ENCODE results near the gene GJC3. TPM values are rescaled to one million over a fixed set of nuclear protein-coding genes. Genes with fewer than 3 reads are reported as not detected.
"Not testable (repeated sequence)": the region's sequence is repeated elsewhere in the genome, so short reads cannot be mapped to it uniquely, and the experiment has no call there.

Gene GJC3
- polyA plus RNA-seq, 2 donors: not detected

GRCh38 chr7:99890348-99890747 is 39.1 kb downstream of the GJC3 start:
- not testable (repeated sequence) for H3K36me3 ChIP-seq (ENCODE audit: control insufficient read depth in 2 of 2, insufficient read depth in 2 of 2, low read length in 1 of 2); H3K4me3 ChIP-seq (ENCODE audit: low read depth in 1 of 2, low read length in 2 of 2); H3K27ac ChIP-seq (ENCODE audit: low read depth in 2 of 2, low read length in 1 of 2); H3K4me1 ChIP-seq (ENCODE audit: control insufficient read depth in 2 of 2, insufficient read depth in 2 of 2, low read length in 1 of 2); H3K9me3 ChIP-seq (ENCODE audit: control insufficient read depth in 2 of 2, insufficient read depth in 1 of 2, low read depth in 1 of 2, low read length in 1 of 2); H3K27me3 ChIP-seq (ENCODE audit: control insufficient read depth in 1 of 2, insufficient read depth in 2 of 2, low read length in 2 of 2)
- 94 to 96% methylated on average over 2 of the region's 2 CpGs for WGBS, 2 donors

GRCh38 chr7:99888366-99888765 is 41.1 kb downstream of the GJC3 start:
- WGBS, 2 donors: 86 to 90% methylated on average over 14 to 27 of the region's 29 CpGs
- H3K27me3 ChIP-seq (ENCODE audit: control insufficient read depth in 1 of 2, insufficient read depth in 2 of 2, low read length in 2 of 2); H3K4me1 ChIP-seq (ENCODE audit: control insufficient read depth in 2 of 2, insufficient read depth in 2 of 2, low read length in 1 of 2); H3K36me3 ChIP-seq (ENCODE audit: control insufficient read depth in 2 of 2, insufficient read depth in 2 of 2, low read length in 1 of 2); H3K9me3 ChIP-seq (ENCODE audit: control insufficient read depth in 2 of 2, insufficient read depth in 1 of 2, low read depth in 1 of 2, low read length in 1 of 2); H3K27ac ChIP-seq (ENCODE audit: low read depth in 2 of 2, low read length in 1 of 2); H3K4me3 ChIP-seq (ENCODE audit: low read depth in 1 of 2, low read length in 2 of 2): not testable (repeated sequence)

- whole genome bisulfite sequencing, 2 donors: 89 to 92% methylated on average over 4 of the region's 4 CpGs
- H3K4me3 ChIP-seq (ENCODE audit: low read depth in 1 of 2, low read length in 2 of 2): no peak overlapping the region
- H3K9me3 ChIP-seq (ENCODE audit: control insufficient read depth in 2 of 2, insufficient read depth in 1 of 2, low read depth in 1 of 2, low read length in 1 of 2): no peaks in the 10 kb centered on the region
- peaks cover 0 to 2% of the 10 kb centered on the region in 2 donors for H3K36me3 ChIP-seq (ENCODE audit: control insufficient read depth in 2 of 2, insufficient read depth in 2 of 2, low read length in 1 of 2)
- H3K27me3 ChIP-seq (ENCODE audit: control insufficient read depth in 1 of 2, insufficient read depth in 2 of 2, low read length in 2 of 2): no peaks in the 10 kb centered on the region
- H3K27ac ChIP-seq (ENCODE audit: low read depth in 2 of 2, low read length in 1 of 2): no peak overlapping the region
- H3K4me1 ChIP-seq (ENCODE audit: control insufficient read depth in 2 of 2, insufficient read depth in 2 of 2, low read length in 1 of 2): no peaks in the 10 kb centered on the region
Observed at GRCh38 chr7:99881370-99881769, 48.0 kb downstream of the GJC3 start.

GRCh38 chr7:99876933-99877332 is 52.5 kb downstream of the GJC3 start, which contains the start of gene OR2AE1:
Gene OR2AE1 (minus strand): TSS chr7:99877033. CDS start chr7:99877033, 0 bp downstream.
- H3K36me3 ChIP-seq (ENCODE audit: control insufficient read depth in 2 of 2, insufficient read depth in 2 of 2, low read length in 1 of 2): peaks cover 0 to 2% of the 10 kb centered on the region in 2 donors
- H3K4me1 ChIP-seq (ENCODE audit: control insufficient read depth in 2 of 2, insufficient read depth in 2 of 2, low read length in 1 of 2): no peaks in the 10 kb centered on the region
- H3K4me3 ChIP-seq (ENCODE audit: low read depth in 1 of 2, low read length in 2 of 2): no peak within 1 kb of the TSS
- WGBS, 2 donors: 83 to 87% methylated on average over 3 of the region's 3 CpGs
- H3K9me3 ChIP-seq (ENCODE audit: control insufficient read depth in 2 of 2, insufficient read depth in 1 of 2, low read depth in 1 of 2, low read length in 1 of 2): no peaks in the 10 kb centered on the region
- H3K27ac ChIP-seq (ENCODE audit: low read depth in 2 of 2, low read length in 1 of 2): no peak within 1 kb of the TSS
- no peaks in the 10 kb centered on the region for H3K27me3 ChIP-seq (ENCODE audit: control insufficient read depth in 1 of 2, insufficient read depth in 2 of 2, low read length in 2 of 2)

- WGBS, 2 donors: 92 to 95% methylated on average over 5 of the region's 5 CpGs
- Histone ChIP-seq H3K36me3 (ENCODE audit: control insufficient read depth in 2 of 2, insufficient read depth in 2 of 2, low read length in 1 of 2) (peaks cover 0 to 2% of the 10 kb centered on the region in 2 donors), H3K9me3 (ENCODE audit: control insufficient read depth in 2 of 2, insufficient read depth in 1 of 2, low read depth in 1 of 2, low read length in 1 of 2) (no peaks in the 10 kb centered on the region), H3K27me3 (ENCODE audit: control insufficient read depth in 1 of 2, insufficient read depth in 2 of 2, low read length in 2 of 2) (no peaks in the 10 kb centered on the region), H3K4me1 (ENCODE audit: control insufficient read depth in 2 of 2, insufficient read depth in 2 of 2, low read length in 1 of 2) (no peaks in the 10 kb centered on the region), H3K27ac (ENCODE audit: low read depth in 2 of 2, low read length in 1 of 2) (no peak overlapping the region), H3K4me3 (ENCODE audit: low read depth in 1 of 2, low read length in 2 of 2) (no peak overlapping the region)
Observed at GRCh38 chr7:99876491-99876890, 52.9 kb downstream of the GJC3 start.

Other genes with a start within 250 kb of the GJC3 start
- gene CYP3A5, start 249.6 kb downstream of the GJC3 start, polyA plus RNA-seq: 10 to 100 TPM; 16.1 to 51.2 TPM
- gene CYP3A7, start 194.4 kb downstream of the GJC3 start, polyA plus RNA-seq: under 1 TPM in 1 of 2 donors, not detected in 1; 0.02 TPM
- gene CYP3A4, start 145.4 kb downstream of the GJC3 start, polyA plus RNA-seq: under 1 TPM; 0.16 to 0.20 TPM
- gene CYP3A43, start 101.6 kb downstream of the GJC3 start, polyA plus RNA-seq: not detected
- gene OR2AE1, start 52.6 kb downstream of the GJC3 start, polyA plus RNA-seq: not detected
- gene TRIM4, start 10.1 kb downstream of the GJC3 start, polyA plus RNA-seq: 10 to 100 TPM in 1 of 2 donors, 1 to 10 TPM in 1; 9.4 to 11.8 TPM
- 1 to 10 TPM; 1.6 to 2.0 TPM for gene AZGP1, start 46.4 kb upstream of the GJC3 start, polyA plus RNA-seq
- 10 to 100 TPM; 10.5 to 25.0 TPM for gene ZKSCAN1, start 86.0 kb upstream of the GJC3 start, polyA plus RNA-seq
- gene ZSCAN21, start 120.2 kb upstream of the GJC3 start, polyA plus RNA-seq: 1 to 10 TPM; 3.8 to 3.9 TPM
- 10 to 100 TPM; 10.4 to 14.6 TPM for gene ZNF3, start 152.1 kb upstream of the GJC3 start, polyA plus RNA-seq
- gene COPS6, start 159.3 kb upstream of the GJC3 start, polyA plus RNA-seq: 100 to 1,000 TPM in 1 of 2 donors, 10 to 100 TPM in 1; 86.7 to 119 TPM
- 10 to 100 TPM; 46.4 to 66.8 TPM for gene MCM7, start 171.8 kb upstream of the GJC3 start, polyA plus RNA-seq
- 10 to 100 TPM; 17.3 to 19.3 TPM for gene AP4M1, start 172.0 kb upstream of the GJC3 start, polyA plus RNA-seq
- 10 to 100 TPM; 23.3 to 29.6 TPM for gene TAF6, start 189.7 kb upstream of the GJC3 start, polyA plus RNA-seq
- 1 to 10 TPM; 5.5 to 5.8 TPM for gene CNPY4, start 190.0 kb upstream of the GJC3 start, polyA plus RNA-seq
- 1 to 10 TPM; 2.7 to 3.7 TPM for gene MBLAC1, start 197.3 kb upstream of the GJC3 start, polyA plus RNA-seq
- gene LAMTOR4, start 219.3 kb upstream of the GJC3 start, polyA plus RNA-seq: 100 to 1,000 TPM in 1 of 2 donors, 10 to 100 TPM in 1; 85.7 to 138 TPM
- 10 to 100 TPM; 18.5 to 27.2 TPM for gene TRAPPC14, start 229.1 kb upstream of the GJC3 start, polyA plus RNA-seq
- 1 to 10 TPM; 4.4 to 5.1 TPM for gene GAL3ST4, start 239.0 kb upstream of the GJC3 start, polyA plus RNA-seq
- 1 to 10 TPM; 1.1 to 2.2 TPM for gene GPC2, start 247.8 kb upstream of the GJC3 start, polyA plus RNA-seq
- gene STAG3, start 248.3 kb upstream of the GJC3 start, polyA plus RNA-seq: under 1 TPM; 0.25 to 0.73 TPM

Measured in esophagus (tissue), 2 donors.